Superior temporal gyrus (tissue), 1 donor: ENCODE data around the gene TIMM23.
"Not testable (repeated sequence)": the region's sequence is repeated elsewhere in the genome, so short reads cannot be mapped to it uniquely, and the experiment has no call there.

ENCODE experiments used
- DNase-seq: peaks from one replicate; pipeline ENCODE4 v3.0.0-alpha.2; 2016; ENCODE audit errors: extremely low spot score

Gene TIMM23

GRCh38 chr10:45997557-45997956 lies 25.3 kb downstream of the TIMM23 start:
- DNase-seq, result no peak

GRCh38 chr10:45997994-45998763 lies 25.9 kb downstream of the TIMM23 start:
- no peak for DNase-seq

- DNase-seq, result not testable (repeated sequence)
Measured at GRCh38 chr10:45999955-46000354, 27.7 kb downstream of the TIMM23 start.

GRCh38 chr10:46000538-46000937 lies 28.2 kb downstream of the TIMM23 start:
- no peak for DNase-seq

- DNase-seq, result no peak
Measured at GRCh38 chr10:46001187-46001756, 29.0 kb downstream of the TIMM23 start.

GRCh38 chr10:46002189-46002687 lies 29.9 kb downstream of the TIMM23 start:
- not testable (repeated sequence) for DNase-seq

- no peak for DNase-seq
Measured at GRCh38 chr10:46002916-46003693, 30.8 kb downstream of the TIMM23 start.

GRCh38 chr10:46004963-46005362 lies 32.7 kb downstream of the TIMM23 start:
- DNase-seq, result no peak

- DNase-seq, result no peak
Measured at GRCh38 chr10:46005383-46005782, 33.1 kb downstream of the TIMM23 start.

- DNase-seq, result no peak
Measured at GRCh38 chr10:46006219-46006618, 33.9 kb downstream of the TIMM23 start.

- DNase-seq, result no peak
Measured at GRCh38 chr10:46012746-46013145, 40.5 kb downstream of the TIMM23 start.

- no peak for DNase-seq
Measured at GRCh38 chr10:46014206-46014605, 41.9 kb downstream of the TIMM23 start.

GRCh38 chr10:46014683-46015405 lies 42.6 kb downstream of the TIMM23 start:
- no peak for DNase-seq

- DNase-seq, result no peak
Measured at GRCh38 chr10:46016190-46016589, 43.9 kb downstream of the TIMM23 start.

- no peak for DNase-seq
Measured at GRCh38 chr10:46016811-46017210, 44.5 kb downstream of the TIMM23 start.

- DNase-seq, result no peak
Measured at GRCh38 chr10:46017733-46018132, 45.4 kb downstream of the TIMM23 start.

- DNase-seq, result no peak
Measured at GRCh38 chr10:46018453-46019176, 46.3 kb downstream of the TIMM23 start.

GRCh38 chr10:46019177-46019528 lies 46.9 kb downstream of the TIMM23 start:
- no peak for DNase-seq

GRCh38 chr10:46019569-46020343 lies 47.5 kb downstream of the TIMM23 start:
- peak; percentile 33 for DNase-seq

GRCh38 chr10:46020344-46020657 lies 48.0 kb downstream of the TIMM23 start:
- no peak for DNase-seq
